A549 (cell line): ENCODE results near the gene FAM53B.

Source experiments
- CEBPB ChIP-seq, 2 experiments: fragments of >200 bp in 1 of 2; sonication (Bioruptor Twin) in 1 of 2; formaldehyde crosslinking in 1 of 2; IDR thresholded peaks; 2 replicates each; pipeline ENCODE4 v1.6.1; 2012 to 2016
- EHF ChIP-seq: fragments of 250-450 bp; sonication (Bioruptor Pico); IDR thresholded peaks from 2 replicates; pipeline ENCODE4 v1.5.0; 2020; ENCODE audit warnings: mild to moderate bottlenecking
- EP300 ChIP-seq, 2 experiments: fragments of >200 bp; sonication (Bioruptor Twin); formaldehyde crosslinking; IDR thresholded peaks; 2 replicates in 1 of 2; 3 replicates in 1 of 2; pipeline ENCODE4 v1.6.1; 2016 to 2017
- MAX ChIP-seq: IDR thresholded peaks from 2 replicates; pipeline ENCODE4 v1.6.1; 2012
- POLR2A ChIP-seq: IDR thresholded peaks from 2 replicates; pipeline ENCODE4 v1.6.1; 2012; ENCODE audit warnings: mild to moderate bottlenecking, low read length
- RFX5 ChIP-seq: fragments of 450-650 bp; IDR thresholded peaks from 2 replicates; pipeline ENCODE4 v1.7.1; 2014; ENCODE audit warnings: antibody characterized with exemption, mild to moderate bottlenecking, moderate library complexity
- SMC3 ChIP-seq: fragments of >200 bp; sonication (Bioruptor Twin); formaldehyde crosslinking; IDR thresholded peaks from 3 replicates; pipeline ENCODE4 v1.6.1; 2018; ENCODE audit warnings: inconsistent platforms
- ZNF302 ChIP-seq: fragments of 250-450 bp; sonication (Bioruptor Pico); IDR thresholded peaks from 2 replicates; pipeline ENCODE4 v1.9.0; 2021; ENCODE audit warnings: inconsistent platforms, mild to moderate bottlenecking, moderate library complexity
- TF ChIP-seq, protein P1 (sequence below): fragments of >200 bp; sonication (Bioruptor Twin); formaldehyde crosslinking; IDR thresholded peaks from 3 replicates; pipeline ENCODE4 v1.5.1; 2016

GRCh38 chr10:124651402-124651891, 92.7 kb downstream of the FAM53B start:
- TF ChIP-seq POLR2A (no peak), EP300 (IDR thresholded peaks at IDR 0.05) (no peak), SMC3 (no peak), RFX5 (no peak), EHF (CRISPR knock-in tag) (no peak), ZNF302 (CRISPR knock-in tag) (no peak), MAX (no peak), CEBPB (IDR thresholded peaks at IDR 0.05) (no peak)
- TF ChIP-seq, protein P1, sequence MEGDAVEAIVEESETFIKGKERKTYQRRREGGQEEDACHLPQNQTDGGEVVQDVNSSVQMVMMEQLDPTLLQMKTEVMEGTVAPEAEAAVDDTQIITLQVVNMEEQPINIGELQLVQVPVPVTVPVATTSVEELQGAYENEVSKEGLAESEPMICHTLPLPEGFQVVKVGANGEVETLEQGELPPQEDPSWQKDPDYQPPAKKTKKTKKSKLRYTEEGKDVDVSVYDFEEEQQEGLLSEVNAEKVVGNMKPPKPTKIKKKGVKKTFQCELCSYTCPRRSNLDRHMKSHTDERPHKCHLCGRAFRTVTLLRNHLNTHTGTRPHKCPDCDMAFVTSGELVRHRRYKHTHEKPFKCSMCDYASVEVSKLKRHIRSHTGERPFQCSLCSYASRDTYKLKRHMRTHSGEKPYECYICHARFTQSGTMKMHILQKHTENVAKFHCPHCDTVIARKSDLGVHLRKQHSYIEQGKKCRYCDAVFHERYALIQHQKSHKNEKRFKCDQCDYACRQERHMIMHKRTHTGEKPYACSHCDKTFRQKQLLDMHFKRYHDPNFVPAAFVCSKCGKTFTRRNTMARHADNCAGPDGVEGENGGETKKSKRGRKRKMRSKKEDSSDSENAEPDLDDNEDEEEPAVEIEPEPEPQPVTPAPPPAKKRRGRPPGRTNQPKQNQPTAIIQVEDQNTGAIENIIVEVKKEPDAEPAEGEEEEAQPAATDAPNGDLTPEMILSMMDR: no peak
